ENCODE results near the gene ENTHD1.

GRCh38 chr22:39937906-39938305 is 44.3 kb upstream of the ENTHD1 start:
- TF ChIP-seq POLR2A (IDR thresholded peaks at IDR 0.05; ENCODE audit: low read depth) = no peak
- TF ChIP-seq CTCF (IDR thresholded peaks at IDR 0.05) = no peak
- no peak for TF ChIP-seq POLR2AphosphoS5 (IDR thresholded peaks at IDR 0.05)
- TF ChIP-seq EP300 (IDR thresholded peaks at IDR 0.05) = no peak

Data from esophagus muscularis mucosa (tissue), 4 donors.